ENCODE results near the gene SENP1. TPM values are rescaled to one million over a fixed set of nuclear protein-coding genes. Genes with fewer than 3 reads are reported as not detected.

Gene SENP1
- total and polyA plus RNA-seq, 2 of the 4 experiments (the other 2 are of a cell fraction): 7.2 to 25.3 TPM

DNA sequence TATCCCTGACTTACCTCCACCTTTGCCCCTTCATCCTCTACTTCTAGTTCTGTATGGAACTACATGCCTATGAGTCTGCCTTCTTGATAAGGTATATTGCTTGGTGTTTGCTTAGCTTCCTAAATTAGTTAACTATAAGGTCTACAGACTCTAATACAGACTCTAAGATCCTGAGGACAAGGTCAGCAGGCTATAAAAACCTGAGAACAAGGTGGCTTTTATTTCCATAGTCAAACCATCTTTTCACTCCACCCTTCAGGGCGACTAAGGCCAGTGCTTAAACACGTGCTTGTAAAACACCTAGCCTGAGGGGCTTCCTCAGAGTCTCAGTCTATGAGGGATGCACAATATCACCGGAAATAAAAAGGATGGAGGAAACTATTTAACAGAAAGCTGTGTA, 65.5 kb downstream of the SENP1 start:
- dilution Hi-C loops (cut with HindIII; ENCODE audit: low sequenced_read_pairs, unreplicated experiment) (no loop called here), in situ Hi-C loops (cut with MboI; ENCODE audit: low sequenced_read_pairs) (no loop called here), intact Hi-C loops (cut with micrococcal nuclease) (no loop called here)
- no peak overlapping the region for H2AFZ ChIP-seq (replicated peaks; ENCODE audit: low read length, poor library complexity)
- peaks cover 9% of the 10 kb centered on the region for H3K36me3 ChIP-seq (ENCODE audit: control insufficient read depth, insufficient read depth, low read length)
- H3K56ac ChIP-seq (ENCODE audit: extremely low read depth, insufficient read depth, low read length): no peak overlapping the region
- no peak overlapping the region for H4K8ac ChIP-seq (ENCODE audit: low read depth in 2 of 2, low read length in 2 of 2)
- no peak overlapping the region for H4K5ac ChIP-seq (ENCODE audit: low read depth, low read length)
- no TSS peak for BruUV-seq (replicated peaks)
- H3K27me3 ChIP-seq (ENCODE audit: control insufficient read depth, insufficient read depth, low read length): no peaks in the 10 kb centered on the region
- H2BK120ac ChIP-seq (ENCODE audit: low read depth, low read length): no peak overlapping the region
- TF ChIP-seq ELK1 (IDR thresholded peaks at IDR 0.05; ENCODE audit: borderline replicate concordance, low read depth, low read length) (no peak), FOS (IDR thresholded peaks at IDR 0.05; ENCODE audit: low read depth, low read length) (no peak), NFE2L2 (IDR thresholded peaks at IDR 0.05; ENCODE audit: low read depth, low read length) (no peak)
- no CpG with 5 or more reads among the region's 3 CpGs for WGBS, 2 experiments (ENCODE audit: extremely low coverage in 2 of 2, insufficient read length in 1 of 2)
- no peak overlapping the region for H3K23ac ChIP-seq (ENCODE audit: low read depth, low read length)
- H3K4me1 ChIP-seq (ENCODE audit: control insufficient read depth, insufficient read depth, low read length): peaks cover 10% of the 10 kb centered on the region
- H2BK5ac ChIP-seq (ENCODE audit: low read depth, low read length, poor library complexity, severe bottlenecking): no peak overlapping the region
- no peak overlapping the region for H3K27ac ChIP-seq (ENCODE audit: insufficient read depth, low read length)
- POLR2A ChIA-PET (ENCODE audit: unreplicated experiment): no interaction called here
- no peak overlapping the region for H3K14ac ChIP-seq (replicated peaks; ENCODE audit: low read depth, low read length)
- H2AK9ac ChIP-seq (replicated peaks; ENCODE audit: low read depth, low read length, poor library complexity): no peak overlapping the region
- no peaks in the 10 kb centered on the region for H3K9me3 ChIP-seq (ENCODE audit: control insufficient read depth, insufficient read depth, low read length)
- DNase-seq: no peak
- no peaks in the 10 kb centered on the region for H3K79me1 ChIP-seq (ENCODE audit: low read depth in 1 of 2, low read length in 2 of 2)
- H3K4ac ChIP-seq (ENCODE audit: low read depth, low read length): no peak overlapping the region
- no peak overlapping the region for H2BK15ac ChIP-seq (ENCODE audit: low read depth, low read length)
- no peak overlapping the region for H2BK20ac ChIP-seq (ENCODE audit: low read depth, low read length)
- H3K4me2 ChIP-seq (ENCODE audit: low read depth, low read length): no peak overlapping the region
- no peak overlapping the region for H4K91ac ChIP-seq (ENCODE audit: insufficient read depth, low read depth, low read length)
- H3K4me3 ChIP-seq (ENCODE audit: insufficient read depth, low read depth, low read length): no peak overlapping the region
- H3K9ac ChIP-seq (ENCODE audit: low read depth, low read length): no peak overlapping the region
- CTCF ChIA-PET: no interaction called here
- no peak overlapping the region for H3K18ac ChIP-seq (ENCODE audit: low read depth, low read length)
- no peak for ATAC-seq (ENCODE audit: low read depth)
- H4K20me1 ChIP-seq (ENCODE audit: insufficient read depth, low read length): no peaks in the 10 kb centered on the region
- H2AK5ac ChIP-seq (ENCODE audit: low read depth, low read length): no peak overlapping the region
- H3K9me1 ChIP-seq (ENCODE audit: insufficient read depth, low read length): peaks cover 14% of the 10 kb centered on the region

Measured in IMR-90 (cell line).